PC-3 (cell line): ENCODE data around the gene PDZD2. TPM values are rescaled to one million over a fixed set of nuclear protein-coding genes. Genes with fewer than 3 reads are reported as not detected.

Source experiments
- ATAC-seq: fragments of 200-7000 bp; cut with Tn5 transposase; 2 replicates; pipeline ENCODE4 v1.9.1; 2020; ENCODE audit warnings: mild to moderate bottlenecking, moderate library complexity
- BruUV-seq: library from RNA; stranded (reverse); fragments of 400-500 nt; replicated peaks from 2 replicates; lab custom pipeline; 2021; lab: Mats Ljungman, UMichigan
- CTCF ChIA-PET: fragments of 300-600 bp; sonication (Branson Sonifier 250); formaldehyde crosslinking; loops from one replicate; lab custom pipeline; 2022; ENCODE audit warnings: antibody characterized with exemption; lab: Charles Lee
- POLR2A ChIA-PET: fragments of 300-600 bp; sonication (Branson Sonifier 250); formaldehyde crosslinking; loops from one replicate; lab custom pipeline; 2022; ENCODE audit warnings: antibody characterized with exemption; ENCODE audit not compliant: unreplicated experiment; lab: Charles Lee
- DNase-seq: peaks from one replicate; pipeline ENCODE4 v3.0.0-alpha.2; 2015
- H2AFZ ChIP-seq: fragments of 300-600 bp; sonication (generic); 2 replicates; pipeline ENCODE4 v1.6.0; 2016; ENCODE audit warnings: antibody characterized with exemption, low read length
- H3F3A ChIP-seq: fragments of 300-600 bp; sonication (generic); one replicate; pipeline ENCODE4 v1.6.0; 2017; ENCODE audit warnings: antibody characterized with exemption, low read length, control low read depth, mild to moderate bottlenecking; ENCODE audit not compliant: unreplicated experiment
- H3K27ac ChIP-seq: fragments of 300-600 bp; sonication (generic); 2 replicates; pipeline ENCODE4 v1.5.1; 2016; ENCODE audit warnings: mild to moderate bottlenecking, low read length
- H3K27me3 ChIP-seq: fragments of 300-600 bp; sonication (generic); 2 replicates; pipeline ENCODE4 v1.6.1; 2016; ENCODE audit warnings: low read length, mixed read lengths
- H3K36me3 ChIP-seq: fragments of 300-600 bp; sonication (generic); 2 replicates; pipeline ENCODE4 v1.6.1; 2016; ENCODE audit warnings: low read depth, mixed run types, low read length, mixed read lengths
- H3K4me1 ChIP-seq: fragments of 300-600 bp; sonication (generic); 2 replicates; pipeline ENCODE4 v1.5.1; 2016; ENCODE audit warnings: low read length; ENCODE audit not compliant: insufficient read depth
- H3K4me2 ChIP-seq: fragments of 300-600 bp; sonication (generic); 2 replicates; pipeline ENCODE4 v1.6.0; 2016; ENCODE audit warnings: low read length
- H3K4me3 ChIP-seq: fragments of 300-600 bp; sonication (generic); 2 replicates; pipeline ENCODE4 v1.5.1; 2016; ENCODE audit warnings: mild to moderate bottlenecking, low read length, mixed read lengths
- H3K79me2 ChIP-seq: fragments of 300-600 bp; sonication (generic); 2 replicates; pipeline ENCODE4 v1.6.1; 2017; ENCODE audit warnings: low read length, mixed read lengths
- H3K9ac ChIP-seq: fragments of 300-600 bp; sonication (generic); 2 replicates; pipeline ENCODE4 v1.6.0; 2016; ENCODE audit warnings: mild to moderate bottlenecking, low read length
- H3K9me2 ChIP-seq: fragments of 300-600 bp; sonication (generic); replicated peaks from 2 replicates; pipeline ENCODE4 v1.6.1; 2016; ENCODE audit warnings: mixed run types, low read length, mixed read lengths
- H3K9me3 ChIP-seq: fragments of 300-600 bp; sonication (generic); 2 replicates; pipeline ENCODE4 v1.6.1; 2016; ENCODE audit warnings: low read length, mixed read lengths
- H4K20me1 ChIP-seq: fragments of 300-600 bp; sonication (generic); 2 replicates; pipeline ENCODE4 v1.6.1; 2016; ENCODE audit warnings: low read length, mixed read lengths
- EZH2 ChIP-seq: fragments of 300-600 bp; sonication (generic); IDR thresholded peaks from one replicate; pipeline ENCODE4 v1.6.1; 2017; ENCODE audit warnings: antibody characterized with exemption, mild to moderate bottlenecking, low read length; ENCODE audit not compliant: unreplicated experiment
- EZH2phosphoT487 ChIP-seq: fragments of 300-600 bp; sonication (generic); IDR thresholded peaks from 2 replicates; pipeline ENCODE4 v1.6.1; 2018; ENCODE audit warnings: mild to moderate bottlenecking, antibody characterized with exemption, low read length, borderline replicate concordance
- intact Hi-C: fragments of 100-400 bp; cut with micrococcal nuclease; formaldehyde crosslinking; loops from 2 replicates; pipeline ENCODE4 v1.9.0; 2023
- total RNA-seq: library from RNA; depleted of rRNA; stranded (reverse); fragments of >200 nt; gene quantifications from 2 replicates; pipeline ENCODE4 v1.2.3, GENCODE V29; 2014
- TF ChIP-seq, protein P1 (sequence below): fragments of 300-600 bp; sonication (generic); conservative IDR thresholded peaks from 2 replicates; pipeline ENCODE4 v1.5.1; 2017; ENCODE audit warnings: antibody characterized with exemption, low read depth, mild to moderate bottlenecking, low read length

The PDZD2 gene
- total RNA-seq, 1 experiment from 2014 or later, result 2.0 TPM

DNA sequence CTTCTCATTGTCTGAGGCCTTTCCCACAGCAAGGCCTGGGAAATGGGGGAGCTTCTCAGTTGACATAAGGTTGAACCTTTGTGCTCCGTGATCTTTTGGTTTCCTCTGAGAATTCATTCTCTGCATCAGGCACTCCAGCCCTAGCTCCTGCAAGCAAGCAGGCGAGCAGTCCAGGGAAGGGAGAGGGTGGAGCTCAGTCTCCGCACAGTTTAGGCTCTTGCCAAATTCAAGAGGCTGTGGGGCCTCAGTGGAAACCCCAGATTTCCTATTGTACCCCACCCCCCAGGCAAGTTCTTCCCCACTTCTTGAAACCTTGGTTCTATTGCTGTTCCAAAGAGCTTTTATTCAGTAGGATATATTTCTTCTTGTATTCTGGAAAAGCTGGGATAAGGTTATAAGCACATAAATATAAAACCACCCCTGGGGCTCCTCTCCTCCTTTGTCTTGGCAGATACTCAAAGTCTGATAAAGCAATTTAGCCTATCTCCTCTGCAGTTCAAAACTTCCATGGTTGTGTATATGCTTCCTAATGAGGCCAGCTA is 147.2 kb downstream of the PDZD2 start:
- no peak overlapping the region for H3K4me3 ChIP-seq
- H3K27ac ChIP-seq, result no peak overlapping the region
- H3K9me3 ChIP-seq, result no peaks in the 10 kb centered on the region
- H3K36me3 ChIP-seq, result no peaks in the 10 kb centered on the region
- intact Hi-C loops, result no loop called here
- ATAC-seq (no peak), DNase-seq (no peak)
- H3K9me2 ChIP-seq, result no peaks in the 10 kb centered on the region
- H2AFZ ChIP-seq, result no peak overlapping the region
- POLR2A ChIA-PET, result no interaction called here
- TF ChIP-seq, protein P1, sequence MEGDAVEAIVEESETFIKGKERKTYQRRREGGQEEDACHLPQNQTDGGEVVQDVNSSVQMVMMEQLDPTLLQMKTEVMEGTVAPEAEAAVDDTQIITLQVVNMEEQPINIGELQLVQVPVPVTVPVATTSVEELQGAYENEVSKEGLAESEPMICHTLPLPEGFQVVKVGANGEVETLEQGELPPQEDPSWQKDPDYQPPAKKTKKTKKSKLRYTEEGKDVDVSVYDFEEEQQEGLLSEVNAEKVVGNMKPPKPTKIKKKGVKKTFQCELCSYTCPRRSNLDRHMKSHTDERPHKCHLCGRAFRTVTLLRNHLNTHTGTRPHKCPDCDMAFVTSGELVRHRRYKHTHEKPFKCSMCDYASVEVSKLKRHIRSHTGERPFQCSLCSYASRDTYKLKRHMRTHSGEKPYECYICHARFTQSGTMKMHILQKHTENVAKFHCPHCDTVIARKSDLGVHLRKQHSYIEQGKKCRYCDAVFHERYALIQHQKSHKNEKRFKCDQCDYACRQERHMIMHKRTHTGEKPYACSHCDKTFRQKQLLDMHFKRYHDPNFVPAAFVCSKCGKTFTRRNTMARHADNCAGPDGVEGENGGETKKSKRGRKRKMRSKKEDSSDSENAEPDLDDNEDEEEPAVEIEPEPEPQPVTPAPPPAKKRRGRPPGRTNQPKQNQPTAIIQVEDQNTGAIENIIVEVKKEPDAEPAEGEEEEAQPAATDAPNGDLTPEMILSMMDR, result no peak
- TF ChIP-seq EZH2 (no peak), EZH2phosphoT487 (no peak)
- H3K4me1 ChIP-seq, result no peaks in the 10 kb centered on the region
- H4K20me1 ChIP-seq, result no peaks in the 10 kb centered on the region
- no peak overlapping the region for H3K9ac ChIP-seq
- CTCF ChIA-PET, result interaction anchor here (0.6 kb wide), 1 partner anchor 181 kb away, joined by 3 read pairs; no protein-coding TSS in a partner anchor
- 0 out of 2 replicates have a peak, but pooled peaks cover 4% of the 10 kb centered on the region for H3K27me3 ChIP-seq
- BruUV-seq, result no TSS peak
- H3K79me2 ChIP-seq, result no peaks in the 10 kb centered on the region
- no peak overlapping the region for H3K4me2 ChIP-seq
- H3F3A ChIP-seq, result no peaks in the 10 kb centered on the region

DNA sequence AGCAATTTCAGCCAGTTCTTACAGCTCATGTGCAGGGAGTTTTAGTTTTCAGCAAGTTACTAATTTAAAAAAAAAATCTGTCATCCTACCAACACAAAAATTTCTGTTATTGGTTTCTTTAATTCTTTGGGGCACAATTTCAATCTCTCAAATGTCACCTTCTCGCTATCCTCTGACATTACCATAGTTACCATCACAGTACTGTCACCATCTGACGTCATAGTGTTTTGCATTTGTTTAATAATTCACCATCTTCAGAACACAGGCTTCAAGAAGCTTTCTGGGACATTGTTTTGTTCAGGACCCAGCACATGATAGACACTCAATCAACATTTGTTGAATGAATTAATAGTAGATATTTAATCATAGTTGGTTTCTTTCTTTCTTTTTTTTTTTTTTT is 155.1 kb downstream of the PDZD2 start:
- H4K20me1 ChIP-seq, result no peaks in the 10 kb centered on the region
- ATAC-seq (no peak), DNase-seq (no peak)
- H3K79me2 ChIP-seq, result no peaks in the 10 kb centered on the region
- H3K4me3 ChIP-seq, result no peak overlapping the region
- H3F3A ChIP-seq, result no peaks in the 10 kb centered on the region
- no peak overlapping the region for H3K9ac ChIP-seq
- TF ChIP-seq EZH2 (no peak), EZH2phosphoT487 (no peak)
- TF ChIP-seq, protein P1, result no peak
- POLR2A ChIA-PET, result no interaction called here
- H2AFZ ChIP-seq, result no peak overlapping the region
- CTCF ChIA-PET, result no interaction called here
- H3K4me2 ChIP-seq, result no peak overlapping the region
- BruUV-seq, result no TSS peak
- no peaks in the 10 kb centered on the region for H3K9me2 ChIP-seq
- H3K4me1 ChIP-seq, result no peaks in the 10 kb centered on the region
- intact Hi-C loops, result no loop called here
- no peaks in the 10 kb centered on the region for H3K9me3 ChIP-seq
- H3K27ac ChIP-seq, result no peak overlapping the region
- H3K27me3 ChIP-seq, result peaks cover 12% of the 10 kb centered on the region; the same call in 1 of the 2 replicates
- H3K36me3 ChIP-seq, result no peaks in the 10 kb centered on the region

DNA sequence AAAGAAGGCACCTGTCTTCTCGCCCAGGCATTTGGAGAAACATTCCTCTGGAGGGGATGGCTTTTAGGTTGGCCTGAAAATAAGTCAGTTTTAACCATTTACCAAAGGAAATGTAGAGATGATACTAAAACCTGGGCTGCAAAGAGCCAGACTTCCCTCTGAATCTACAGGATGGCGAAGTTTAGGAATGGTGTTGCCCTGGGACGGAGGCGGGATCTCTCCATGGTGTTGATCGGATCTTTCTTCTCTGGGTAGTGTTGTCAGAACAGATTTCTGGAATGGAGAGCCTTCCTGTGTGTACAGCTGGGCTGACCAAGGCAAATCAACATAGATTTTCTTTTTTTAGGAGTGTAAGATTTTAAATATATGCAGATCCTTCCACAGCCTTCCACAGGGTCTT is 159.2 kb downstream of the PDZD2 start:
- intact Hi-C loops, result no loop called here
- Histone ChIP-seq H4K20me1 (no peaks in the 10 kb centered on the region), H3K27ac (no peak overlapping the region), H3K79me2 (no peaks in the 10 kb centered on the region), H3K4me2 (no peak overlapping the region), H3K4me3 (no peak overlapping the region), H3K36me3 (no peaks in the 10 kb centered on the region), H3K9ac (no peak overlapping the region), H3K9me2 (no peaks in the 10 kb centered on the region), H2AFZ (no peak overlapping the region), H3F3A (no peaks in the 10 kb centered on the region), H3K27me3 (peaks cover 33% of the 10 kb centered on the region), H3K9me3 (no peaks in the 10 kb centered on the region), H3K4me1 (no peaks in the 10 kb centered on the region)
- ATAC-seq, result no peak
- no peak for DNase-seq
- TF ChIP-seq, protein P1, result no peak
- no peak for TF ChIP-seq EZH2phosphoT487
- TF ChIP-seq EZH2, result no peak
- ChIA-PET CTCF (no interaction called here), POLR2A (no interaction called here)
- BruUV-seq, result no TSS peak
